ENCODE data around the gene LRRC1.

LRRC1 gene

DNA sequence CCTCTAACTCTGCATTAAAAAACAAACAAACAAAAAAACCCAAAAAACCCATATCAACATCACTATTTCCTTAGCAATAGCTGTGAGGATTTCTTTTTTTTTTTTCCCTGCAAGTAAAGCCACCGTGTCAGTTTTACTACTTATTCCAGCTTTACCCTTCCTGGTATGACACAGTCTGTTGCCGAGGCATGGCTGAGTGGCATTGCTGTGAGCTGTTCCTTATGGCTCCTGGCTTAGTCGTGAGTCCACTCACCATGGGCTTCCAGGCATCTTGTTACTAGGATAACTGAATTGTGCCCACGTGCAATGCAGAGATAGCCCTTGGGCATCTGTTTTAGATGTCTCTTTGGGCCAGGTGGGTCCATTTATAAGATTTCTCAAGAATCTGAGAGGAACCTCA, 84.8 kb downstream of the LRRC1 start:
- no peak overlapping the region for H3K4me3 Mint-ChIP-seq
- peaks cover 14% of the 10 kb centered on the region for H3K36me3 Mint-ChIP-seq (ENCODE audit: low read depth)
- peaks cover 11% of the 10 kb centered on the region for H3K9me3 Mint-ChIP-seq
- no peaks in the 10 kb centered on the region for H3K27me3 Mint-ChIP-seq (ENCODE audit: low read depth)
- no peak for TF ChIP-seq CTCF (IDR thresholded peaks at IDR 0.05; ENCODE audit: unreplicated experiment in 3 of 3)
- no peak overlapping the region for H3K27ac Mint-ChIP-seq
- H3K4me1 Mint-ChIP-seq: no peaks in the 10 kb centered on the region

DNA sequence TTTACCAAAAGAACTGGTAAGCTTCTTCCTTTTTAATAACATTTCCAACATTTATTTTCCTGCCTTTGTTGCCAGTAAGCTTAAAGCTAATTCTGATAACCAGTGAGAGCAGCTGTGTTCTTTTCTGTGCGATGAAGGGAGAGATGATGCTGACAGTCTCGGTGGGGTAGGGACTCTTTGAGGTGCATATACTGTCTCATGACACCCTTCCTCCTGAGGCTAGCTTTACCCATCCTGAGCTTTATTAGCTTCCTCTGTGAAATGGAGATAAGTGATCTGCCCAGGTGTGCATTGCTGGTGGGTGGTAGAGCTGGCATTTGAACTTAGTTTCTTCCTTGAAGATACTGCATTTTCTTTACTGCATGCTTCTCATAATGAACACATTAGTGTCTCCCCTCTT, 92.5 kb downstream of the LRRC1 start:
- no peak overlapping the region for H3K4me3 Mint-ChIP-seq
- no peaks in the 10 kb centered on the region for H3K36me3 Mint-ChIP-seq (ENCODE audit: low read depth)
- H3K27me3 Mint-ChIP-seq (ENCODE audit: low read depth): no peaks in the 10 kb centered on the region
- no peak for TF ChIP-seq CTCF (IDR thresholded peaks at IDR 0.05; ENCODE audit: unreplicated experiment in 3 of 3)
- no peak overlapping the region for H3K27ac Mint-ChIP-seq
- H3K4me1 Mint-ChIP-seq: peaks cover 6% of the 10 kb centered on the region
- H3K9me3 Mint-ChIP-seq: no peaks in the 10 kb centered on the region

- Mint-ChIP-seq H3K9me3 (no peaks in the 10 kb centered on the region), H3K27me3 (ENCODE audit: low read depth) (no peaks in the 10 kb centered on the region), H3K4me1 (peaks cover 6% of the 10 kb centered on the region), H3K4me3 (no peak overlapping the region), H3K36me3 (ENCODE audit: low read depth) (no peaks in the 10 kb centered on the region), H3K27ac (no peak overlapping the region)
- TF ChIP-seq CTCF (IDR thresholded peaks at IDR 0.05; ENCODE audit: unreplicated experiment in 3 of 3): no peak
These were observed 94.1 kb downstream of the LRRC1 start for GRCh38 chr6:53888931-53889330.

GRCh38 chr6:53889365-53889764, 94.6 kb downstream of the LRRC1 start:
- peaks cover 9% of the 10 kb centered on the region for H3K4me1 Mint-ChIP-seq
- TF ChIP-seq CTCF (IDR thresholded peaks at IDR 0.05; ENCODE audit: unreplicated experiment in 3 of 3): no peak
- no peak overlapping the region for H3K27ac Mint-ChIP-seq
- H3K9me3 Mint-ChIP-seq: no peaks in the 10 kb centered on the region
- H3K36me3 Mint-ChIP-seq (ENCODE audit: low read depth): no peaks in the 10 kb centered on the region
- no peaks in the 10 kb centered on the region for H3K27me3 Mint-ChIP-seq (ENCODE audit: low read depth)
- H3K4me3 Mint-ChIP-seq: no peak overlapping the region

DNA sequence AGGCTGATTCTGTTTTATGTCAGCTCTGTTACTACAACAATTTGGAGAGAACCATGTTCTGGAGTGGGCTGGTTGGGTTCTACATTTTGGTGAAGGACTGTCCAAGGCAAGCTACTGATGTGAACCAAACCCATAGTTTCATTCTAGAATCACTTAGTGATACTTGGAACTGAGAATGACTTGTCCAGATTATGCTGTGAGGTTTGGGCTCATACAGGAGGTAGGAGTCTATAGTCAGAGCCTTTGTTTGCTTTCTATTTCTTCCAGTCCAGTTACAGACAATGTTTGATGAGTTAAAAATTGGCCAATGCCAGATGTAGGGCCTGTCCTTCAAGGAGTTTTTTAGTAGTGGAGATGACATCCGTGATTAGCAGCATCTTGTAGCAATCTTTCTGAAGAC, 97.9 kb downstream of the LRRC1 start:
- H3K36me3 Mint-ChIP-seq (ENCODE audit: low read depth): peaks cover 10% of the 10 kb centered on the region
- peaks cover 33% of the 10 kb centered on the region for H3K4me1 Mint-ChIP-seq
- no peak overlapping the region for H3K4me3 Mint-ChIP-seq
- no peak for TF ChIP-seq CTCF (IDR thresholded peaks at IDR 0.05; ENCODE audit: unreplicated experiment in 3 of 3)
- no peaks in the 10 kb centered on the region for H3K27me3 Mint-ChIP-seq (ENCODE audit: low read depth)
- peak overlapping the region in 1 of 3 experiments; percentile 41 for H3K27ac Mint-ChIP-seq
- H3K9me3 Mint-ChIP-seq: no peaks in the 10 kb centered on the region

DNA sequence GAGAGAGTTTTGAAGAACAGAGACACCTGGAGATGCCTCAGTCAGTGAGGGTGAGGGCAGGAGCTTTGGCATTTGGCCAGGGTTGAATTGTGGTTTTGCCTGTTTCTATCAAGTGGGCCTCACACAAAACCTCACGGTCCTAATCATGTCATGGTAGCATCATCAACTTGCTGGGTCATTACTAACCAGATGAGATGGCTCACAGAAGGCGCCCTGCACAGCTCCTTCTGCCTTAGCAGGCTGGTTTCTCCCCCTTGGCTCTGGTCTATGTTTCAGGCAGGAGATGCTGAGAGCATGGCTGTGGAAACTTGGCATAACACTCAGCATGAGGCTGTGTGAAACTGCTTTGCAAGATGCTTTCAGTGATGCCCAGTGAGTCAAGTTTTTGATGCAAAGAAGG, 99.3 kb downstream of the LRRC1 start:
- TF ChIP-seq CTCF (IDR thresholded peaks at IDR 0.05; ENCODE audit: unreplicated experiment in 3 of 3): no peak
- Mint-ChIP-seq H3K27ac (peak overlapping the region in 2 of 3 experiments; percentile 32 to 75), H3K4me3 (no peak overlapping the region), H3K27me3 (ENCODE audit: low read depth) (no peaks in the 10 kb centered on the region), H3K9me3 (no peaks in the 10 kb centered on the region), H3K4me1 (peaks cover 33% of the 10 kb centered on the region), H3K36me3 (ENCODE audit: low read depth) (peaks cover 20% of the 10 kb centered on the region)
